ENCODE results near the gene PTOV1. TPM values are rescaled to one million over a fixed set of nuclear protein-coding genes. Genes with fewer than 3 reads are reported as not detected.

The PTOV1 gene
- total and polyA plus RNA-seq, 2 donors = 46.1 to 121 TPM

DNA sequence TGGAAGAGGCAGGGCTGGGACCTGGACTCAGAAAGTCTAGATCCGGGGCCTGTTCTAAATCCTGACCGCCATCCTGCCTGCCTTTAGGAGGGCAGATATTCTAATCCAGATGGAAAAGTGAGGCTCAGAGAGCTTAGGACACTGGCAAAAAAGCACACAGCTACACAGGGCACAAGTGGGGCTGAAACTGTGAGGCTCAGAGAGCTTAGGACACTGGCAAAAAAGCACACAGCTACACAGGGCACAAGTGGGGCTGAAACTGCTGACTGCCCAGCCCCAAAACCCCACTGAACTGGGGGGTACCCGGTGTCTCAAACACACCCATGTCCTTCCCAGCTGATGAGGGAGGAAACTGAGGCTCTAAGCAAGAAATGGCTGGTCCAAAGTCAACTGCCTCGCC, 24.2 kb downstream of the PTOV1 start:
- no peak for DNase-seq (ENCODE audit: extremely low spot score)
- 88% methylated on average over 4 of the region's 4 CpGs for WGBS
- no peak overlapping the region for H3K4me3 ChIP-seq (ENCODE audit: low read depth, low read length)
- H3K36me3 ChIP-seq (ENCODE audit: insufficient read depth) = no peaks in the 10 kb centered on the region
- H3K27ac ChIP-seq (ENCODE audit: low read depth) = no peak overlapping the region
- H3K4me1 ChIP-seq (ENCODE audit: insufficient read depth) = no peaks in the 10 kb centered on the region

DNA sequence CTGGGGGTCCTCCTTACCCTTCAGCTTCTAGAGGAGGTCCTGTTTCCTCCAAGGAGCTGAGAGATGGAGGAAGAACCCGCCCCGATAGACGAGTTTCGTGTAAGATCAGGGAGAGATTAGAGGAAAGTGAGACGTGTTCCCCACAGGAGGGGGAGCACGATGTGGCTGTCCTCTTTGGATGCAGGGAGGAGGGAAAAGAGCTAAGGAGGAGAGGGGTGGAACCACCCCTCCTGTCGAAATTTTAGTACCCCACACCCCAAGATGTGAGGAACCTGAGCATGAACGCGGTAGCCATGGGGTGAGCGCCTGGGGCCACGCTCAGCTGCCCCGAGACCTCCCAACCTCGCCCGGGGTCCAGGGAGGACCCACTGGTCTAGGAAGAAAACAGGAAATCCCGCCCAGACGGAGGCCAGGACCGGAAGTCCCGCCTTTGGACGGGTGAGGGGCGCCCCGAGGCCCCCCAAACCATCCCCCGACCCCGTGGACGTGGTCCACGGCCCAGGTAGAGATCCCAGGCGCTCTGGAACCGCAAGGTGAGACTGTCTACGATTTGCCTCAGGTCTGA, 25.0 kb downstream of the PTOV1 start:
- no peaks in the 10 kb centered on the region for H3K36me3 ChIP-seq (ENCODE audit: insufficient read depth)
- DNase-seq (ENCODE audit: extremely low spot score) = no peak
- no peaks in the 10 kb centered on the region for H3K4me1 ChIP-seq (ENCODE audit: insufficient read depth)
- H3K27ac ChIP-seq (ENCODE audit: low read depth) = peak overlapping the region; percentile 76
- under 1% methylated on average over 28 of the region's 28 CpGs for WGBS
- peak overlapping the region; percentile 59 for H3K4me3 ChIP-seq (ENCODE audit: low read depth, low read length)

GRCh38 chr19:49876422-49877019, 25.6 kb downstream of the PTOV1 start:
- DNase-seq (ENCODE audit: extremely low spot score) = peak; percentile 99
- H3K36me3 ChIP-seq (ENCODE audit: insufficient read depth) = peaks cover 3% of the 10 kb centered on the region
- peak overlapping the region; percentile 59 for H3K4me3 ChIP-seq (ENCODE audit: low read depth, low read length)
- H3K4me1 ChIP-seq (ENCODE audit: insufficient read depth) = no peaks in the 10 kb centered on the region
- peak overlapping the region; percentile 94 for H3K27ac ChIP-seq (ENCODE audit: low read depth)
- WGBS = under 1% methylated on average over 46 of the region's 46 CpGs

GRCh38 chr19:49877020-49877878, 26.3 kb downstream of the PTOV1 start, which contains the start of the genes AKT1S1 and TBC1D17:
Gene AKT1S1, minus strand, starts transcription at chr19:49877355. Its CDS starts 4,060 bp downstream, at chr19:49873295.
Gene TBC1D17, plus strand, starts transcription at chr19:49877702. Its CDS starts 22 bp downstream, at chr19:49877724.
- Histone ChIP-seq H3K36me3 (ENCODE audit: insufficient read depth) (peaks cover 7% of the 10 kb centered on the region), H3K4me1 (ENCODE audit: insufficient read depth) (no peaks in the 10 kb centered on the region), H3K27ac (ENCODE audit: low read depth) (peak within 1 kb of the TSS; percentile 94), H3K4me3 (ENCODE audit: low read depth, low read length) (peak within 1 kb of the TSS; percentile 59)
- under 1% methylated on average over 61 of the region's 61 CpGs for WGBS
- DNase-seq (ENCODE audit: extremely low spot score) = peak; percentile 99

- Histone ChIP-seq H3K4me3 (ENCODE audit: low read depth, low read length) (peak overlapping the region; percentile 41), H3K36me3 (ENCODE audit: insufficient read depth) (peaks cover 7% of the 10 kb centered on the region), H3K4me1 (ENCODE audit: insufficient read depth) (no peaks in the 10 kb centered on the region), H3K27ac (ENCODE audit: low read depth) (peak overlapping the region; percentile 94)
- DNase-seq (ENCODE audit: extremely low spot score) = peak; percentile 94
- WGBS = 7% methylated on average over 41 of the region's 41 CpGs
Observed at GRCh38 chr19:49877879-49878743, 27.2 kb downstream of the PTOV1 start.

DNA sequence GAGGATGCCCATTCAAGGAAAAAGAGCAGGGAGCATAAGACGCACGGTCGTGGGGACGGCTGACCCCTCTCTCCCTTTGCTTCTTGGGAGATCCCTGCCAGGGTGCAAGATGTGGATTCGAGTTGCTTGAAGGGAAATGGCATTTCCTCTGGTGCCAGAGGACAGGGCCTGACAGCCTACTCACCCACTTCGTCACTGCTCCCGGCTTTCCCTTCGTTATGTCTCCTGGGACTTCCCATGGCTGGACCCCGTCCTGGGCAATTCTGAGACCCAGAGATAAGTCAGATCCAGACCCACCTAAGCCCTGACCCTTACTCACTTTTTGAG, 27.7 kb downstream of the PTOV1 start:
- DNase-seq (ENCODE audit: extremely low spot score) = no peak
- peaks cover 7% of the 10 kb centered on the region for H3K36me3 ChIP-seq (ENCODE audit: insufficient read depth)
- H3K27ac ChIP-seq (ENCODE audit: low read depth) = no peak overlapping the region
- no peaks in the 10 kb centered on the region for H3K4me1 ChIP-seq (ENCODE audit: insufficient read depth)
- 84% methylated on average over 9 of the region's 9 CpGs for WGBS
- H3K4me3 ChIP-seq (ENCODE audit: low read depth, low read length) = no peak overlapping the region

DNA sequence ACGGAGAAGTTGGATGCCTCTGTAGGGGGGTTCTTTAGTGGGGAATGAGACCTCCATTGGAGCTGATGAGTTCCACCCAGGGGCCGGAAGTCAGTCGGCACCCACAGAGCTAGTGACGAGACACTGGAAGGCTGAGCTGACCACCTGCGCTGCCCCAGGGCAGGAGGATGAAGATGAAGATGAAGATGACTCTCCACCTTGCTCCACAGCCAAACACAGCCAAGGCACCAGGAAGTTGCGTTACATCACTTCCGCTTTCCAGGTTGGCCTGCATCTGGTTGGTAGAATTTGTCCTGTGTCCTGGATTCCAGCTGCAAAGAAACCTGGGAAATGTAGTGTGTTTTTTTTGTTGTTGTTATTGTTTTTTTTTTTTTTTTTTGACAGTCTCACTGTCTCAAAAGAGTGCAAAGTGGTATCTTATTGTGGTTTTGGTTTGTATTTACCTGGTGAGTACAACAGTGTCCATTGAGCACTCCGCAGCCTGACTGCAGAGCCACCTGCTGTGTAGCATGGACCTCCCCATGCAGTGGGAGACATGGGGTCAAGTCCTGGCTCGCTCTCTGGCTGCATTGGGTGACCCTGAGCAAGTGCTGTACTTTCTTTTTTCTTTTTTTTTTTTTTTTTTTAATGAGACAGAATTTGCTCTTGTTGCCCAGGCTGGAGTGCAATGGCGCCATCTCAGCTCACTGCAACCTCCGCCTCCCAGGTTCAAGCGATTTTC, 28.4 kb downstream of the PTOV1 start:
- Histone ChIP-seq H3K4me3 (ENCODE audit: low read depth, low read length) (no peak overlapping the region), H3K36me3 (ENCODE audit: insufficient read depth) (peaks cover 14% of the 10 kb centered on the region), H3K4me1 (ENCODE audit: insufficient read depth) (no peaks in the 10 kb centered on the region), H3K27ac (ENCODE audit: low read depth) (no peak overlapping the region)
- WGBS = 95% methylated on average over 12 of the region's 12 CpGs
- no peak for DNase-seq (ENCODE audit: extremely low spot score)

DNA sequence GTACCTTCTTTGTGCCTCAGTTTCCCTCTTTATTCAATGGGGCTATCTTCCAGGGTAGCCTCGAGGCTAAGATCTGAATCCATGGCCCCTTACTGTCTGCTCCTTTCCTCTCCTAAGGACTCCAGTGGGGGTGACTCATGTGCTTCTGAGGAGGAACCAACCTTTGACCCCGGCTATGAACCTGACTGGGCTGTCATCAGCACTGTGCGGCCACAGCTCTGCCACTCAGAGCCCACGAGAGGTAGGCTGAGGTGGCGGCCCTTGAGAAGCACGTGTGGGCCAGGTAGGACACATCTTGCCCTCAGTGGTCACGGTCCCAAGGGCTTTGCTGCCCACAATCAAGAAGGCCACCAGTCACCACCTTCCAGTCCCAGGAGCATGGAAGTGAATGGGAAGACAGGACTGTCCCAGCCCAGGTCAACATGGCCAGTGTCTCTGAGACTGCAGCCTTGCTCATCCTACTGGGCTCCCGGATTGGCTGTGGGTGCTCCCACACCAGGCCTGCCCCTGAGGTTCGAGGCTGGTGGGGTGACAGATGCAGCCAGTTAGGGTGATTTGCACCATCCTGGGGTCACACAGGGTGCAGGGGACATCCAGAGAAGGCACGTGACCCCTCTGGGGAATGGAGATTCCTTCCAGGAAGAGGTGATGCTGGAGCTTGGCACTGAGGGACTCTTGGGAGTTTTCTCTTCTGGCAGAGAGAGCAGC, 29.4 kb downstream of the PTOV1 start:
- no peak for DNase-seq (ENCODE audit: extremely low spot score)
- no peaks in the 10 kb centered on the region for H3K4me1 ChIP-seq (ENCODE audit: insufficient read depth)
- H3K36me3 ChIP-seq (ENCODE audit: insufficient read depth) = peaks cover 16% of the 10 kb centered on the region
- no peak overlapping the region for H3K27ac ChIP-seq (ENCODE audit: low read depth)
- no peak overlapping the region for H3K4me3 ChIP-seq (ENCODE audit: low read depth, low read length)
- 93% methylated on average over 10 of the region's 10 CpGs for WGBS

GRCh38 chr19:49881186-49881585, 30.2 kb downstream of the PTOV1 start:
- no peaks in the 10 kb centered on the region for H3K4me1 ChIP-seq (ENCODE audit: insufficient read depth)
- WGBS = 96% methylated on average over 17 of the region's 17 CpGs
- no peak overlapping the region for H3K4me3 ChIP-seq (ENCODE audit: low read depth, low read length)
- peaks cover 16% of the 10 kb centered on the region for H3K36me3 ChIP-seq (ENCODE audit: insufficient read depth)
- no peak for DNase-seq (ENCODE audit: extremely low spot score)
- H3K27ac ChIP-seq (ENCODE audit: low read depth) = no peak overlapping the region

- Histone ChIP-seq H3K27ac (ENCODE audit: low read depth) (no peak overlapping the region), H3K4me1 (ENCODE audit: insufficient read depth) (no peaks in the 10 kb centered on the region), H3K4me3 (ENCODE audit: low read depth, low read length) (no peak overlapping the region), H3K36me3 (ENCODE audit: insufficient read depth) (peaks cover 16% of the 10 kb centered on the region)
- 93% methylated on average over 31 of the region's 31 CpGs for WGBS
- DNase-seq (ENCODE audit: extremely low spot score) = no peak
Observed at GRCh38 chr19:49881672-49882394, 30.9 kb downstream of the PTOV1 start.

- Histone ChIP-seq H3K36me3 (ENCODE audit: insufficient read depth) (peaks cover 16% of the 10 kb centered on the region), H3K27ac (ENCODE audit: low read depth) (no peak overlapping the region), H3K4me1 (ENCODE audit: insufficient read depth) (no peaks in the 10 kb centered on the region), H3K4me3 (ENCODE audit: low read depth, low read length) (no peak overlapping the region)
- DNase-seq (ENCODE audit: extremely low spot score) = no peak
- WGBS = 97% methylated on average over 14 of the region's 14 CpGs
Observed at GRCh38 chr19:49882643-49883042, 31.7 kb downstream of the PTOV1 start.

GRCh38 chr19:49883094-49883493, 32.1 kb downstream of the PTOV1 start:
- no peak for DNase-seq (ENCODE audit: extremely low spot score)
- WGBS = 98% methylated on average over 5 of the region's 5 CpGs
- H3K4me3 ChIP-seq (ENCODE audit: low read depth, low read length) = no peak overlapping the region
- no peak overlapping the region for H3K27ac ChIP-seq (ENCODE audit: low read depth)
- no peaks in the 10 kb centered on the region for H3K4me1 ChIP-seq (ENCODE audit: insufficient read depth)
- H3K36me3 ChIP-seq (ENCODE audit: insufficient read depth) = peaks cover 16% of the 10 kb centered on the region
